ENCODE results near the gene TMEM187. TPM values are rescaled to one million over a fixed set of nuclear protein-coding genes. Genes with fewer than 3 reads are reported as not detected.

TMEM187 gene
- total and polyA plus RNA-seq, 12 donors = 4.0 to 29.2 (median 12.9) TPM

- H3K27me3 ChIP-seq = no peaks in the 10 kb centered on the region
- intact Hi-C loops (cut with DNase I) = no loop called here
- H3K4me1 ChIP-seq (replicated peaks in 1 of 2) = peaks cover 6 to 11% of the 10 kb centered on the region in 2 donors
- DNase-seq = no peak
- 75 to 81% (median 78%) methylated on average over 6 of the region's 6 CpGs for WGBS, 4 donors
- no peak overlapping the region for H3K27ac ChIP-seq
- no peak for TF ChIP-seq CTCF (IDR thresholded peaks at IDR 0.05)
- no peak for TF ChIP-seq POLR2A (IDR thresholded peaks at IDR 0.05)
- H3K36me3 ChIP-seq (replicated peaks in 1 of 2) = peaks cover 0 to 24% of the 10 kb centered on the region in 2 donors
- no peak overlapping the region for H3K4me3 ChIP-seq
- no peaks in the 10 kb centered on the region for H3K9me3 ChIP-seq (replicated peaks in 1 of 3)
Measured at GRCh38 chrX:154027022-154027402, 54.5 kb downstream of the TMEM187 start.

- Histone ChIP-seq H3K4me3 (no peak overlapping the region), H3K4me1 (replicated peaks in 1 of 2) (peaks cover 6 to 11% of the 10 kb centered on the region in 2 donors), H3K9me3 (replicated peaks in 1 of 3) (no peaks in the 10 kb centered on the region), H3K36me3 (replicated peaks in 1 of 2) (peaks cover 0 to 25% of the 10 kb centered on the region in 2 donors), H3K27me3 (no peaks in the 10 kb centered on the region), H3K27ac (peak overlapping the region in 2 of 5 donors; percentile 1 to 34)
- intact Hi-C loops (cut with DNase I) = no loop called here
- WGBS, 4 donors = 59 to 80% (median 72%) methylated on average over 1 of the region's 1 CpG
- DNase-seq = no peak
- no peak for TF ChIP-seq POLR2A (IDR thresholded peaks at IDR 0.05)
Measured at GRCh38 chrX:154027986-154028385, 55.4 kb downstream of the TMEM187 start.

GRCh38 chrX:154028502-154029184, 56.1 kb downstream of the TMEM187 start:
- Histone ChIP-seq H3K4me1 (replicated peaks in 1 of 2) (peaks cover 6 to 11% of the 10 kb centered on the region in 2 donors), H3K36me3 (replicated peaks in 1 of 2) (peaks cover 0 to 25% of the 10 kb centered on the region in 2 donors), H3K27ac (peak overlapping the region in 2 of 5 donors; percentile 32 to 34), H3K9me3 (replicated peaks in 1 of 3) (no peaks in the 10 kb centered on the region), H3K4me3 (no peak overlapping the region), H3K27me3 (peaks cover 6% of the 10 kb centered on the region)
- intact Hi-C loops (cut with DNase I) = no loop called here
- peak in 1 of 7 donors; percentile 40 for DNase-seq
- TF ChIP-seq POLR2A (IDR thresholded peaks at IDR 0.05) (no peak), CTCF (IDR thresholded peaks at IDR 0.05) (no peak)
- WGBS, 4 donors = 51 to 60% (median 55%) methylated on average over 4 to 13 of the region's 13 CpGs

- intact Hi-C loops (cut with DNase I) = no loop called here
- peaks cover 10% of the 10 kb centered on the region for H3K27me3 ChIP-seq
- peak overlapping the region in 2 of 5 donors; percentile 32 to 34 for H3K27ac ChIP-seq
- TF ChIP-seq CTCF (IDR thresholded peaks at IDR 0.05) (no peak), POLR2A (IDR thresholded peaks at IDR 0.05) (no peak)
- WGBS, 4 donors = 74 to 80% (median 78%) methylated on average over 2 to 8 of the region's 8 CpGs
- peaks cover 0 to 25% of the 10 kb centered on the region in 2 donors for H3K36me3 ChIP-seq (replicated peaks in 1 of 2)
- H3K9me3 ChIP-seq (replicated peaks in 1 of 3) = no peaks in the 10 kb centered on the region
- no peak overlapping the region for H3K4me3 ChIP-seq
- DNase-seq = no peak
- H3K4me1 ChIP-seq (replicated peaks in 1 of 2) = peaks cover 6 to 11% of the 10 kb centered on the region in 2 donors
Measured at GRCh38 chrX:154029439-154029838, 56.9 kb downstream of the TMEM187 start.

- peak in 1 of 7 donors; percentile 42 for DNase-seq
- Histone ChIP-seq H3K27me3 (peaks cover 10% of the 10 kb centered on the region), H3K4me3 (no peak overlapping the region), H3K27ac (no peak overlapping the region), H3K4me1 (replicated peaks in 1 of 2) (peaks cover 6 to 11% of the 10 kb centered on the region in 2 donors), H3K9me3 (replicated peaks in 1 of 3) (no peaks in the 10 kb centered on the region), H3K36me3 (replicated peaks in 1 of 2) (peaks cover 0 to 25% of the 10 kb centered on the region in 2 donors)
- TF ChIP-seq POLR2A (IDR thresholded peaks at IDR 0.05) (no peak), CTCF (IDR thresholded peaks at IDR 0.05) (no peak)
- intact Hi-C loops (cut with DNase I) = no loop called here
- 71 to 84% (median 78%) methylated on average over 5 to 20 of the region's 20 CpGs for WGBS, 4 donors
Measured at GRCh38 chrX:154030266-154030665, 57.7 kb downstream of the TMEM187 start.

Data from adrenal gland (tissue), 12 donors.